ENCODE data around the gene ATXN7L1.

GRCh38 chr7:105822806-105823205 is 53.6 kb downstream of the ATXN7L1 start:
- TF ChIP-seq SUZ12 (IDR thresholded peaks at IDR 0.05; ENCODE audit: extremely low read depth, insufficient read depth, insufficient read length) = no peak
- no peak for TF ChIP-seq YY1 (IDR thresholded peaks at IDR 0.05; ENCODE audit: insufficient read depth, insufficient read length)
- no peak for TF ChIP-seq ZNF274 (IDR thresholded peaks at IDR 0.05; ENCODE audit: low read depth, low read length)
